Gastrocnemius medialis (tissue), 4 donors: ENCODE measurements around the gene UNC45A.

Experiments
- POLR2A ChIP-seq, 2 donors: fragments of 450-650 bp; IDR thresholded peaks; one replicate each; pipeline ENCODE4 v1.6.1; 2017; ENCODE audit warnings: antibody characterized with exemption in 2 of 2, mild to moderate bottlenecking in 2 of 2, moderate library complexity in 2 of 2
- TF ChIP-seq, protein P1 (sequence below), 5 experiments: fragments of 450-650 bp in 3 of 5; fragments of 200-600 bp in 2 of 5; sonication (generic) in 2 of 5; IDR thresholded peaks in 4 of 5; conservative IDR thresholded peaks in 1 of 5; 1 replicate in 4 of 5; 2 replicates in 1 of 5; pipeline ENCODE4 v1.5.1; 2016 to 2019; ENCODE audit warnings: antibody characterized with exemption in 5 of 5, mild to moderate bottlenecking in 3 of 5, moderate library complexity in 3 of 5

DNA sequence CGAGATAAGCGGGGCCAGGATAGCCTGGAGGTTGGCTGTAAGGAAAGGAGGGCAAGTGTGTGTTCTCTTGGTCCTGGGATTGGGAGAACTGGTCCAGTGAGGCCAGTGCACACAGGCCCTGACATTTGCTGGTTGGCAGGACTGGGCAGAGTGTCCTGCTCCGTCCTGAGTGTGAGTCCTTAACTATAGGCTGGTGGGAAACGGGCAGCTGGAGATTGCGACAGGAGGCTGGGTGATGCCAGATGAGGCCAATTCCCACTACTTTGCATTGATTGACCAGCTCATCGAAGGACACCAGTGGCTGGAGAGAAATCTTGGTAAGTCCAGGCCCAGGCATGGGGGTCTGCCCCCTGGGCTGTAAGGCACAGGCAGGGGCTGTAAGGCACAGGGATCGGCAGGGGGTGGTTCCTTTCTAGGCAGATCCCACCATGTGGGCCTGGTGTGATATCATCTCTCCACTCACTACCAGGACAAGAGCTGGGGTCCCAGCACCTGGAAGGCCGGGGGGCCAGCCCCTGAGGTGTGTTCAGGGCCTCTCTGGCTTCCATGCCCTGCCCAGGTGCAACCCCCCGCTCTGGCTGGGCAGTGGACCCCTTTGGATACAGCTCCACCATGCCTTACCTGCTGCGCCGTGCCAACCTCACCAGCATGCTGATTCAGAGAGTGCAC, 28.8 kb upstream of the UNC45A start:
- TF ChIP-seq POLR2A (IDR thresholded peaks at IDR 0.05): no peak
- TF ChIP-seq, protein P1, sequence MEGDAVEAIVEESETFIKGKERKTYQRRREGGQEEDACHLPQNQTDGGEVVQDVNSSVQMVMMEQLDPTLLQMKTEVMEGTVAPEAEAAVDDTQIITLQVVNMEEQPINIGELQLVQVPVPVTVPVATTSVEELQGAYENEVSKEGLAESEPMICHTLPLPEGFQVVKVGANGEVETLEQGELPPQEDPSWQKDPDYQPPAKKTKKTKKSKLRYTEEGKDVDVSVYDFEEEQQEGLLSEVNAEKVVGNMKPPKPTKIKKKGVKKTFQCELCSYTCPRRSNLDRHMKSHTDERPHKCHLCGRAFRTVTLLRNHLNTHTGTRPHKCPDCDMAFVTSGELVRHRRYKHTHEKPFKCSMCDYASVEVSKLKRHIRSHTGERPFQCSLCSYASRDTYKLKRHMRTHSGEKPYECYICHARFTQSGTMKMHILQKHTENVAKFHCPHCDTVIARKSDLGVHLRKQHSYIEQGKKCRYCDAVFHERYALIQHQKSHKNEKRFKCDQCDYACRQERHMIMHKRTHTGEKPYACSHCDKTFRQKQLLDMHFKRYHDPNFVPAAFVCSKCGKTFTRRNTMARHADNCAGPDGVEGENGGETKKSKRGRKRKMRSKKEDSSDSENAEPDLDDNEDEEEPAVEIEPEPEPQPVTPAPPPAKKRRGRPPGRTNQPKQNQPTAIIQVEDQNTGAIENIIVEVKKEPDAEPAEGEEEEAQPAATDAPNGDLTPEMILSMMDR (IDR thresholded peaks at IDR 0.05 in 4 of 5, conservative IDR thresholded peaks at IDR 0.05 in 1 of 5): no peak
